GM12864 (cell line): ENCODE measurements around the gene CLEC18A.
"Not testable (repeated sequence)": the region's sequence is repeated elsewhere in the genome, so short reads cannot be mapped to it uniquely, and the experiment has no call there.

Source experiments
- DNase-seq: peaks from one replicate; pipeline ENCODE4 v3.0.0-alpha.2; 2011; ENCODE audit warnings: low read depth
- H3K4me3 ChIP-seq: 2 replicates; pipeline ENCODE4 v1.5.1; 2011; ENCODE audit warnings: mild to moderate bottlenecking, low read depth, low read length, control low read depth
- CTCF ChIP-seq: IDR thresholded peaks from 2 replicates; pipeline ENCODE4 v1.5.1; 2011; ENCODE audit warnings: low read depth, mild to moderate bottlenecking, moderate library complexity, low read length, control low read depth, inconsistent platforms; ENCODE audit errors: missing control alignments

Gene CLEC18A

GRCh38 chr16:69951017-69951671, at the start of gene CLEC18A:
TSS of gene CLEC18A (plus strand) at chr16:69951334. CDS start at chr16:69951367, 33 bp downstream.
- H3K4me3 ChIP-seq, DNase-seq: not testable (repeated sequence)

GRCh38 chr16:69903865-69904415, 47.2 kb upstream of the CLEC18A start:
- DNase-seq, result no peak
- H3K4me3 ChIP-seq, result no peak overlapping the region
- TF ChIP-seq CTCF, result no peak

GRCh38 chr16:69904495-69905170, 46.5 kb upstream of the CLEC18A start:
- TF ChIP-seq CTCF, result no peak
- no peak for DNase-seq
- no peak overlapping the region for H3K4me3 ChIP-seq

GRCh38 chr16:69905171-69905555, 46.0 kb upstream of the CLEC18A start:
- no peak for DNase-seq
- H3K4me3 ChIP-seq, result no peak overlapping the region
- no peak for TF ChIP-seq CTCF

GRCh38 chr16:69906838-69907401, 44.2 kb upstream of the CLEC18A start:
- H3K4me3 ChIP-seq, result no peak overlapping the region
- DNase-seq, result no peak
- no peak for TF ChIP-seq CTCF

GRCh38 chr16:69909043-69909442, 42.1 kb upstream of the CLEC18A start:
- DNase-seq, result no peak
- TF ChIP-seq CTCF, result no peak
- H3K4me3 ChIP-seq, result no peak overlapping the region

- TF ChIP-seq CTCF, result no peak
- no peak overlapping the region for H3K4me3 ChIP-seq
- no peak for DNase-seq
These were observed 41.4 kb upstream of the CLEC18A start for GRCh38 chr16:69909760-69910159.
